HG02642 (cell line): Measurements from ENCODE around the gene C5orf34.
A peak's percentile ranks its signal among the peaks of the same experiment; 100 is the strongest.
"Not testable (repeated sequence)": the region's sequence is repeated elsewhere in the genome, so short reads cannot be mapped to it uniquely, and the experiment has no call there.

Experiments
- ATAC-seq: cut with Tn5 transposase; IDR thresholded peaks from one replicate; pipeline ENCODE4 v1.9.1; 2021; ENCODE audit warnings: mild to moderate bottlenecking; ENCODE audit not compliant: unreplicated experiment, poor library complexity

Gene C5orf34, protein sequence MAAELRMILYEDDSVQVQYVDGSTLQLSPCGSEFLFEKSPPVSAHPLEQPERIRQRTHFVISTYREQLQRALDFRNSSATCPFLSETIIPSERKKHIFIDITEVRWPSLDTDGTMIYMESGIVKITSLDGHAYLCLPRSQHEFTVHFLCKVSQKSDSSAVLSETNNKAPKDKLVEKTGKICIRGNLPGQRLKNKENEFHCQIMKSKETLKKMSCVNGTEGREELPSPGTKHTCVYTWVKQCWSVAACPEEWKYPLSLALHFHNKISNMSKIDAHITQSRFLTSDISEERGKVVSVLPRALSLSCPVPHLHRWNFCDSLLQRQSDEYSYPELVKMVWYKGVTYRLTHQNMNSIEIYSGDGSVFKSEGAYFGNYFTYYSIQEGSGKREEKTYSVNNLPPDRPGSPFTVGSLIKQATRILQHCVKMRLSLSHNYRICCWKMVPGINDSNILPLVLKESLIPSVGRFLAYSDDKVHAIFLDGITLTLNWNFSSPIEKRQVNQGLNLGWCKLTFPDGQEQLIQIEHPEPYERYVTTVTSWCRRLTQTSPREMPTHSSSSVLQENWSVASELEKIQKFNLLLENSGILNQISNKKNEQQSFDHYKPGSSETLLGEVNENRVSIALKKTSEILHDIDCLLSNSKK

DNA sequence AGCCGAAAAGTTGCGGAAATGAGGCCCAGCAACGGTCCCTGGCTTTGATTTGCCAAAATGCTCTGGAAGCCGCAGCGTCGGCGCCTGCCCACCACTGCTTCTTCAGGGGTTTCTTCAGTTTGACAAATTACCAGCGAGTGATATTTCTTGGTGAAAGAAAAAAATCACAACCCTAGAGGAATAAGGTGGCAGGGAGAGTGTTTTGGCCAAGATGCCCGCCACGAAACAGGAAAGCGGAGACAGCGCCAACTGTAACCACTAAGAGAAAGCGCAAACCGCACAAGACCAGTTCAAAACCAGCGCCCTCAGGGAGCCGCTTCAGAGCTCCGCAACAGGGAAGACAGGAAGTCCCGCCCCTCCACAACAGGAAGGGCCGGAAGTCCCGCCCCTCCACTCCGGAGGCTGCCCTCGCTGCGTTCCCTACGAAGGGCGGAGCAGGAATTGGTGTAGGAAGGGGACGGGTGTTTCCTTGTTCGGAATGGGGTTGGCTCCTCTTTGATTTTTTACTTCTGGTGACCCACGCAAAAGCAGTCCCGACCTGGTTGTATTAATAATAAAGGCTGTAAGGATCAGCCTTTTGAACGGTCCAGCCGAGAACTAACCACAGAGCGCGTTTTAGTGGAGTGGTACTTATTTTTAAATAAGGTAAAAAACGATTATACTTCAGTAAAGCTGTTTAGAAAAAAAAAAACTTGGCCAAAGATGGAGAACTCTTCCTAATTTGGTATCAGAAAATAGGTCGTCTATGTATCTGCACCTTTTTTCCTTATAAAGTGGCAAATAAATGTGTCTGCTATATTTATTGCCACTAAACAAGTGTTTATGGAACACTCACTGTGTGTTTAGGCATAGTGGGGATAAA is at the start of gene C5orf34:
Gene C5orf34 (minus strand): TSS at position 333 of the 862 bp plus-strand sequence. CDS start 5,809 bp downstream, outside the sequence.
- ATAC-seq = peak; percentile 99

DNA sequence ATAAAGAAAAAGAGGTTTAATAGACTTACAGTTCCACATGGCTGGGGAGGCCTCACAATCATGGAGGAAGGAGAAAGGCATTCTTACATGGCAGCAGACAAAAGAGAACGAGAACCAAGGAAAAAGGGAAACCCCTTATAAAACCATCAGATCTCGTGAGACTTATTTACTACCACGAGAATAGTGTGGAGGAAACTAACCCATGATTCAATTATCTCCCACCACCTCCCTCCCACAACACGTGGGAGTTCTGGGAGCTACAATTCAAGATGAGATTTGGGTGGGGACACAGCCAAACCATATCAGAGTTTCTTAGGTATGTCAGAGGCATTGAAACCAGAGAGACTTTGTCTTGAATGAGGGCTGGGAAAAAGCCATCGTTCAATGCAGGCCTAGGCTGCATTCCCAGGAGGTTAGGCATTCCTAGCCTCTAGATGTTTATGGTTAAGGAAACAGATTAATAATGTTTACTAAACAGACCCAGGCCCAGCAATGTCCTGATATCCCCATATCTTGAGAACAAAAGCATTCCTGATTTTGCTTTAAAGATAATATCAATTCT is 49.4 kb upstream of the C5orf34 start:
- ATAC-seq = no peak

DNA sequence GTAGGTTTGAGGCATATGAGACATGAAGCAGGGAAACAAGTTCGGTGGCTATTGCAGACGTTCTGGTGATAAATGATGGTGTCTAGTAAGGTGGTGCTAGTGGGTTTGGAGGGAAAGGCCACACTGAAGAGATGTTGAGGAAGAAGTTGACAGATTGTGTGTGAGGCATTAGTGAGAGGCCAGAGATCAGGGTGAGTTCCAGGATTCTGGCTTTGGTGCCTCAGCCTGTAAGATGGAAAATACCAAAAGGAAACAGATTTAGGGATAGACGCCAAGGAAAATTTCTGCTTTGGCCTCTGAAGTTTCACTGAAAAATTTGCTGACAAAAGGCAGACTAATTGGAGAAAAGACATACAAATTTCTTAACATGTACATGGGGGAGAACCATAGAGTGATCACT is 48.4 kb upstream of the C5orf34 start:
- no peak for ATAC-seq

DNA sequence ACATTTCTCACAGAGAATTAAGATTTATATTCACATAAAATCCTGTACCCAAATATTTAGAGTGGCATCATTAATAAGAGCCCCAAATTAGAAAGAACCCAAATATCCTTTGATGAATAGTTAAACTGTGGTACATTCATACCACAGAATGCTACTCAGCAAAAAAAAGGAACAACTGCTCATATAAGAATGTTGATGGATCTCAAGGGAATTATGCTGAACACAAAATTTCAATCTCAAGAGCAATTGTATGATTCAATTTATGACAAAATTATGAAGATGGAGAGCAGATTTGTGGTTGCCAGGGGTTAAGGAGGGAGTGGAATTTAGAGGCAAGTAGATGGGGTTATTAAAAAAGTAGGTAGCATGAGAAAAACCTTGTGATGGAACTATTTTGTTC is 46.4 kb upstream of the C5orf34 start:
- ATAC-seq = no peak

DNA sequence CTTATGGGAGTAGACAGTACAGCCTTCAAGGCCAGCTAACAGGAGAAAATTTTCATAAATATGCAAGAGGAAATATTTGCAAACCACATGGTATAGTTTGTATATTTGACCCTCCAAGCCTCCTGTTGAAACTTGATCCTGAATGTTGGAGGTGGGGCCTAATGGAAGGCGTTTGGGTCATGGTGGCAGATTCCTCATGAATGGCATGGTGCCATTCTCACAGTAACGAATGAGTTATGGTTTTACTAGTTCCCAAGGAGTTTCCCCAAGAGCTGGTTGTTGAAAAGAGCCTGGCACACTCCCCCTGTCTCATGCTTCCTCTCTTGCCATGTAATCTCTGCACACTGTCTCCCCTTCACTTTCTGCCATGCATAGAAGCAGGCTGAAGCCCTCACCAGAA is 45.2 kb upstream of the C5orf34 start:
- ATAC-seq = no peak

DNA sequence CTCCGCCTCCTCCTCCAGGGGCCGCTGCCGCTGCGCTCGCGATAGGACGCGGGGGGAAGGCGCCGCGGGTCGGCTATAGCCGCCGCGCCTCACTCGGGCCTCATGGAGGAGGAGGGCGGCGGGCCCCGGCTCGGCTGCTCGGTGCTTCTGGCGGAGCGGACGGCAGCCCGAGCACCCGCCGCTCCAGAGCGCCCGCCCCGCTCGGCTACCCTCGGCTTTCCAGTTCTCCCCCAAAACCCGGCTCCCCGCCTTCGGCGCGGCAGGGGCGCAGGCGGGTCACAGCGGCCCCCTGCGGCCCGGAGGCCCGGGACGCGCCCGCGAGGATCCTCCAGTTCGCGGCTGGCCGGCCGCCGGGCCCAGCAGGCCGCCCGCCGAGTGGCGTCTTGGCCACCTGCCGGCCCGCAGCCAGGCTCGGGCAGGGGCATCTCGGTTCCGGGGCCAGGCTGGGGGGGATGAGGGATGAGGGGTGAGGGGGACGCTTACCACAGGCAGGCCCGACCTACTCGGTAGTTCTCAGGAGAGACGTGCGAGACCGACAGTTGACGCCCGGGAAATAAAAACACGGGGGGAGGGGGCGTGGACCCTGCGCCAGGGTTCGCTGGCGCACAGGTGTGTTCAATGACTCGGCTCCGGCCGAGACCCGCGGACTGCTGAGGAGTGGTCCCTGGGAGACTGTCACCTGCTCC is 42.1 kb upstream of the C5orf34 start, which contains the start of gene PAIP1:
Gene PAIP1 (minus strand): TSS at position 221 of the 686 bp plus-strand sequence. CDS start 231 bp downstream, outside the sequence.
- peak; percentile 83 for ATAC-seq

DNA sequence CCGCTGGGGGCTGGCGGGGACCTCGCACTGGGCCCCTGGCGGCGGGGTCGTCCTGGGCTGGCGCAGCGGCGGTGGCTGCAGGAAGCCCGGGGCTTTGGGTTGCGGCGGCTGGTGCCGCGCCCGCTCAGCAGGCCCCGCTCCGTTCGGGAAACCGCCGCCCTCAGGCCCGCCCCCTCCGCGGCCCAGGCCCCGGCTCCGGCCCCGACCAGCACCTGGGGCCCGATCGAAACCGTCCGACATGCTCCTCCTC is 41.6 kb upstream of the C5orf34 start:
- peak; percentile 94 for ATAC-seq

DNA sequence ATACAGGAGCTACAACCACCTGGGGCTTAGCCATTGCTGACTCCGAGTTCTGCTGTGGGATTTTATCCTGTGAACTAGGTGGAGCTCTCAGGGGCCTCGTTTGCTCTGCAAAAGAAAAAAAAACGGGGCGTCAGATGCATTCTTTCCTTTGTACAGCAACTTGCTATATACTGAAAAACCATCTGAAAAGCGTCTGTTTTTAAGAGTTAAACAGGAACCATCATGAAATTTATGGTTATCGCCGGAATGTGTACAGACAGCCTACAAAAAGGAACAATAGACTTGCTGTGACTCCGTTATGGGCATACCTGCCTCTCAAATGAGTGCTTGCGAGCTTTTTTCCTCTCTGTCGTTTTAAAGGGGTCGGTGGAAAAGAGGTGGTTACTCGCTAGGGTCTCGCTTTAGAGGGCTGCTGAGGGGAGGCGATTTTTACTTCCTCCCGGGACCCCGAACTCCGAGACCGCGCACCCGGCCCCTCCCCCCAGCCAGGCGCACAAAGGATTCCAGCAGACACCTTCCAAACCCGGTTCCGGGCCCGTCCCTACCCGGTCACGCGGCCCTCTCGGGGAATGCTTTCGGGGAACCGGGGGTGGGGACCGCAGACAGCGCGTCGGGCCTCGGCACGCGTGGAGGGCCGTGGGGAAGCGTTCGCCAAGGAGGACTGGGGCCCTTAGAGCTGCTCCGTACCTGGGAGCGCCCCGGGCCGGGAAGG is 41.1 kb upstream of the C5orf34 start:
- peak; percentile 28 for ATAC-seq

DNA sequence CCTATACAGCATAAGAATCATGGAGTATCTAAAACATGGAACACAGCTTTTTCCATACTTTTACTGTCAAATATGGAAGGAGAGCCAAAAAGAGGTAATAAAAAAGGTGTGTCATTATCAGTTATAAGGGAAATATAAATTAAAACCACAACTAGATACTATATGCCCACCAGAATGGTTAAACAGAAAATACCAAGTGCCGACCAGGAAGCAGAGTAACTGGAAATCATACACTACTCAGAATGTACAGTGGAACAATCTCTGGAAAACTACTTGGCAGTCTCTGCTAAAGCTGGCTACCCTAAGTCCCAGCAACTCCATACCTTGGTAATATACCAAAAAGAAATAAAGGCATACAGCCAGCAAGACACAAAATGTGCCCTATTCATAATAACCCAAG is 39.5 kb upstream of the C5orf34 start:
- no peak for ATAC-seq

DNA sequence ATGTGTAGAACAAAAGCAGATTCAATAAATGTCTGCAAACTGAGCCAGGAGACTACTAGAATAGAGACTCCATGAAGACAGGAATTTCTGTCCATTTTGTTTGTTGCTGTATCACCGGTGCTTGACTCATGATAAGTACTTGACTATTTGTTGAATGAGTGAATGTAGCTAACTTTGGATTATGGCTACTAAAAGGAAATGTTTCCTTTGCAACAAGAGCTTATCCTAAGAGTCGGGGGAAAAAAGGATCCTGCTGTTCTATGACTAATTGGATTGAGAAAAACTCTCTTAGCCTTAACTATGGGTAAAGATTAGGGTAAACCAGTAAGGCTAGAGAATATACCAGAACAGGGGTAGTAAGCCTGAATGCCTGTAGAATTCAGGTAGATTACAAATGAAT is 38.4 kb upstream of the C5orf34 start:
- no peak for ATAC-seq

DNA sequence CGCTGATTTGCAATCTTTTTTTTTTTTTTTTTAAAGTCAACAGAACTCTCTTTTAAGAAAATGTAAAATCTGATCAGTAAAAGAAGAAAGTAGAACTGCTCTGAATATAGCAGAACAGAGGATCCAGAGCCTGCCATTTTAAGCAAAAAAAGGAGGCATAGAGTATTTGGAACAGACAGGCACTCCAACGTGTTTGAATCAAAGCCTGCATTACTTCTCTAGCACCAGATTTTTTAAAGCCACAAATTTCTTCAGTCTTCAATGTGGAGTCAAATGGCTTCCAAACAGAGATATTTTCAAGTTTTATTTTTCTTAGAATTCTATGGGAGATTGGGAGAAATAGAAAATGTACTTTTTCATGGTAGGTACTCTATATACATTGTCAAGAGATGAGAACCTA is 36.8 kb upstream of the C5orf34 start:
- no peak for ATAC-seq

DNA sequence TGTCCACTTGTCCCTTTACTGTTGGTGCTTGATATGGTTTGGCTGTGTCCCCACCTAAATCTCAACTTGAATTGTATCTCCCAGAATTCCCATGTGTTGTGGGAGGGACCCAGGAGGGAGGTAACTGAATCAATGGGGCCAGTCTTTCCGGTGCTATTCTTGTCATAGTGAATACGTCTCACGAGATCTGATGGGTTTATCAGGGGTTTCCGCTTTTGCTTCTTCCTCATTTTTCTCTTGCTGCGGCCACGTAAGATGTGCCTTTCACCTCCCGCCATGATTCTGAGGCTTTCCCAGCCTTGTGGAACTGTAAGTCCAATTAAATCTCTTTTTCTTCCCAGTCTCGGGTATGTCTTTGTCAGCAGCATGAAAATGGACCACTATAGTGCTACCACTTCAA is 34.3 kb upstream of the C5orf34 start:
- ATAC-seq = not testable (repeated sequence)

DNA sequence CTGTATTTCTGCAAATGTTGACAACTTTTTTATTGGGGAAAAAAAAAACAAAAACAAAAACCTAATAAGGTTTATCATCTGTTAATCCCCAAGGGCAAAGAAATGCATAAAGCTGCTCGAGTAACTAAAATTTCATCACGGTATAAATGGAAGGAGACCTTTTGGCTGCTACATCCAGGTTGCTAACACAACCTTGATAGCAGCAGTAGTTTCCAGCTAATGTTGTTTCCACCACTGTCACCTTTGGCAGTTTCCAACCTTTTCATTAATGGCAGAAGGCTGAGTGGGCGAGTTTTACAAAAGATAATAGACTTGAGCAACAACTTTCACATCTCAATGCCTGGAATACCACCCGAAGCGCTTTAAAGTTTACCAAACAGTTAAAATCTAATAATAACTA is 33.4 kb upstream of the C5orf34 start:
- no peak for ATAC-seq

DNA sequence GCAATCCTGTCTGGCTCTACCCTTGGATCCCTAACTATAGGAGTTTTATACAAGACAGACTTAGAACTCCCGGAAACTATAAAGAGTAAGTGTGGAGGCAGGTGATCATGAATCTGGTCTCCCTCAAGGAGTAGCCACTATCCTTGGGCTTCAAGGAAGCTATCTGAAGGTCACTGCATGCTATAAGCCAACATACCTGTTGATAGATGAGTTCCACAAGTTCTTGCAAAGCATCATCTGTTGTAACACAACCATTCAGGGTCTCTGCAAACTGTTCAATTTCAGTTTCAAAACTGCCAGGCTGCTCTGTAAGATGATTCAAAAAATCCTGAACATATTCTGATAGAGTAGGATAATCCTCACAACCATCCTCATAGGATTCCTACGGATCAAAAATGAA is 32.6 kb upstream of the C5orf34 start:
- ATAC-seq = no peak

DNA sequence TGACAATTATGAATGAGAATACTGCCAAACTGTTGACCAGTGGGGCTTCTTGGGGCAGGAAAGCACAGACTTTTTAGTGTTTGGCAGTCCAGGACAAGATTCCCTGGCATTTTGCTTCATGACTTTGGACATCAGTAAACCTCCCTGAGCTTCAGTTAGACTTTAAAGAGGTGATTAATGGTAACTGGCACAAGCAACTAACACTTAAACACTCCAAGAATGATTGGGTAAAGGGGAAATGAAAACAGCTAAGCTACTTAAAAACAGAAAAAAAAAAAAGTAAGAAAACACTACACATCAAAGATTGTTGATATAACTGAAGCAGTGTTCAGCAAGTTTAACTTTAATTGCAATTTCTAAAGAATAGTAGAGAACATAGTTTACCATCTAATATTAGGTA is 28.5 kb upstream of the C5orf34 start:
- ATAC-seq = no peak

DNA sequence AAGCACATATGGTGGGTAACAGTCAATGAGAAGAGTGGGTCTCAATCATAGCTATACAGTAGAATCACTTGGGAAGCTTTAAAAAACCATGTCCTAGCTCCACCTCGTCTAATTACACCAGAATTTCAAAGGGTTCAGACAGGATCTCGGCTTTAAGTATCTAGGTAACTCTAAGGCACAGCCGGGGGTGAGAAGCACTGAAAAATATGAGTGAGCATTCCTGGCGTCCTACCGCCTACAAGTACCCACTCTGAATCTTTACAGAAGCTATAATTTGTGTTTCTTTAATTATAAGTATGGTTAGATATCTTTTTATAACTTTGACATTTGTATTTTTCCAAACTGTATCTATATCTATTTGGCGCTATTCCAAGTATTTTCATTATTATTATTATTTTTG is 25.8 kb upstream of the C5orf34 start:
- no peak for ATAC-seq

DNA sequence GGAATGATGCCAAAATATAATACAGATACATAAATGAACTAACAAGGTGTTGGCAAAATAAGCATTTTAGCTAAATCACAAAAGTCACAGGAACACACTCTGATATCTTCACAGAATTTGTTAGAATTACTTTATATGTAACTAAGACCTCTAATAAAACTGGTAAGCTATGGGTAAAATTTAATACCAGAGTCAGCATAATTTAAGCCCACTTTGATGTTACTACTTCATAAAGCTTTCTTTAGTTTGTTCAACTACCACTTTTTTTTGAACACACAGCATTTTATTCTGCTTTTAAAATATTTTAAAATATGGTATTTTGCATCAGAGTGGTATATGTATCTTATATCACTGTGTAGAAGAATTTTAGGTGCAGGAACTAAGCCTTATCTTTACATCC is 22.0 kb upstream of the C5orf34 start:
- ATAC-seq = no peak

DNA sequence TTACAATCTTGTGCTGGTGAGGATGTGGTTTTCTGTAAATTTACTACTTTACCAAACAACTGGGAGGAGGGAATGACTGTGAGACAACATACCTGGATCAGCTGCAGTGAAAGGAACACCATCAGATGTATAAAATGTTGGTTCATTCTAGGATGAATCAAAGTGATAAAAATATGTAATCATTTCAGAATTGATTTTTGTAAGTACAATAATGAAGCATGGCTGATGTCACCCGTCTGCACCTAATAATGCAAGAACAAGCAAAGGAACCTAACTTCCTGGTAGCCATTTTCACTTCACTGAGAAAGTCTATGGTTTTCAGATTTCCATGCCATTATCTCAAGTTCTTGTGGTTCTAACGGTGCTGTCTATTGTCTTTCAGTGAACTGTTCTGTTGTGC is 18.7 kb upstream of the C5orf34 start:
- no peak for ATAC-seq

DNA sequence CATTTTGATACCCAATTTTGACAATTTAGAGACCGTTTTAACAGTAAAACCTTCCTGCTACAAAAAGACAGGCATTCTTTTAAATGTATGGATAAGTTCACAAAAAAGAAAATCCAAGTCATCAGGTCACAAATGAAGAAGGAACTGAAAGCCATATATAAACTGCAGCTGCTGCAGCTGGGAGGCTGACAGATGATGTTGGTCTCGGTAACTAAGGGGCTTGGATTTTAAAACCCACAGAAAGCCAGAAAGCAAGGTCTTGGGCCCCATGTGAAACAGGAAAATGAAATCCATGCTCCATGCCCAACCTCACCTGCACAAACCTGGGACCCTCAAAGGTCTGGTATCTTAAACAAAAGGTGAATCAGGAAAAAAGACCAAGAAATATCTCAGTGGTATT is 15.7 kb upstream of the C5orf34 start:
- ATAC-seq = peak; percentile 52

DNA sequence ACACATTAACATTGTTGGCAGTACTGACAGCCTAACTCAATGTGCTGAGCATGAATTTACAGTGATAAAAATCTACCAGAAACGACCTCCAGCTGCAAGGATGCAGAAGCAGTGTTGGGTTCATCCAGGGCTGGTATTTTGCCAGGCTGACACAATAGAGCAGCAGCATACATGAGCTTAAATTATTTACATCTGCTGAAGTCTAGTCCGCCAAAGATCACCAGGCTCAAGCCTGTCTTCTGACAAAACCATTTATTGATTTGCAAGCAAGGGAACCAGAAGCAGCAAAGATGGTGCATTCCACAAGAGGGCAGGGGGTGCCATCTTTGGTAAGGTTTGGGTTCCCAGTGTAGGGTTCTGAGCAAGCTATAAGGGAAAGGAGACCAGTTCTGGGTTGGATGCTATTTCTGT is 8.7 kb upstream of the C5orf34 start:
- ATAC-seq = no peak
